ENCODE data around the gene P2RY8.

Gene P2RY8

GRCh38 chrX:1465286-1466231 lies 71.4 kb downstream of the P2RY8 start:
- Histone ChIP-seq H3K4me3 (ENCODE audit: low read length) (peak overlapping the region; percentile 43; the same call in 1 of the 2 replicates), H3K27me3 (ENCODE audit: insufficient read depth, low read length) (peaks cover 47% of the 10 kb centered on the region; the same call in 1 of the 2 replicates), H3K27ac (ENCODE audit: low read length) (no peak overlapping the region), H3K36me3 (ENCODE audit: insufficient read depth, low read depth, low read length) (no peaks in the 10 kb centered on the region), H3K9me3 (ENCODE audit: insufficient read depth, low read depth, low read length) (no peaks in the 10 kb centered on the region), H3K9ac (ENCODE audit: low read depth, low read length) (no peak overlapping the region), H3K4me1 (ENCODE audit: insufficient read depth, low read length) (no peaks in the 10 kb centered on the region)

- no peak overlapping the region for H3K9ac ChIP-seq (ENCODE audit: low read depth, low read length)
- peaks cover 47% of the 10 kb centered on the region; the same call in 1 of the 2 replicates for H3K27me3 ChIP-seq (ENCODE audit: insufficient read depth, low read length)
- no peaks in the 10 kb centered on the region for H3K36me3 ChIP-seq (ENCODE audit: insufficient read depth, low read depth, low read length)
- H3K4me1 ChIP-seq (ENCODE audit: insufficient read depth, low read length), result no peaks in the 10 kb centered on the region
- no peaks in the 10 kb centered on the region for H3K9me3 ChIP-seq (ENCODE audit: insufficient read depth, low read depth, low read length)
- H3K4me3 ChIP-seq (ENCODE audit: low read length), result no peak overlapping the region
- no peak overlapping the region for H3K27ac ChIP-seq (ENCODE audit: low read length)
Measured at GRCh38 chrX:1464971-1465285, 72.1 kb downstream of the P2RY8 start.

GRCh38 chrX:1464041-1464970 lies 72.7 kb downstream of the P2RY8 start:
- Histone ChIP-seq H3K27ac (ENCODE audit: low read length) (no peak overlapping the region), H3K27me3 (ENCODE audit: insufficient read depth, low read length) (peaks cover 47% of the 10 kb centered on the region; the same call in 1 of the 2 replicates), H3K9ac (ENCODE audit: low read depth, low read length) (no peak overlapping the region), H3K4me1 (ENCODE audit: insufficient read depth, low read length) (no peaks in the 10 kb centered on the region), H3K9me3 (ENCODE audit: insufficient read depth, low read depth, low read length) (no peaks in the 10 kb centered on the region), H3K36me3 (ENCODE audit: insufficient read depth, low read depth, low read length) (no peaks in the 10 kb centered on the region), H3K4me3 (ENCODE audit: low read length) (no peak overlapping the region)

GRCh38 chrX:1463581-1463980 lies 73.4 kb downstream of the P2RY8 start:
- Histone ChIP-seq H3K27ac (ENCODE audit: low read length) (no peak overlapping the region), H3K27me3 (ENCODE audit: insufficient read depth, low read length) (peaks cover 47% of the 10 kb centered on the region; the same call in 1 of the 2 replicates), H3K9ac (ENCODE audit: low read depth, low read length) (no peak overlapping the region), H3K36me3 (ENCODE audit: insufficient read depth, low read depth, low read length) (no peaks in the 10 kb centered on the region), H3K9me3 (ENCODE audit: insufficient read depth, low read depth, low read length) (no peaks in the 10 kb centered on the region), H3K4me3 (ENCODE audit: low read length) (no peak overlapping the region), H3K4me1 (ENCODE audit: insufficient read depth, low read length) (no peaks in the 10 kb centered on the region)

GRCh38 chrX:1462596-1463251 lies 74.3 kb downstream of the P2RY8 start:
- Histone ChIP-seq H3K4me1 (ENCODE audit: insufficient read depth, low read length) (no peaks in the 10 kb centered on the region), H3K27me3 (ENCODE audit: insufficient read depth, low read length) (peaks cover 46% of the 10 kb centered on the region; the same call in 1 of the 2 replicates), H3K9ac (ENCODE audit: low read depth, low read length) (no peak overlapping the region), H3K36me3 (ENCODE audit: insufficient read depth, low read depth, low read length) (no peaks in the 10 kb centered on the region), H3K9me3 (ENCODE audit: insufficient read depth, low read depth, low read length) (no peaks in the 10 kb centered on the region), H3K4me3 (ENCODE audit: low read length) (no peak overlapping the region), H3K27ac (ENCODE audit: low read length) (no peak overlapping the region)

- H3K27me3 ChIP-seq (ENCODE audit: insufficient read depth, low read length), result peaks cover 40% of the 10 kb centered on the region; the same call in 1 of the 2 replicates
- no peak overlapping the region for H3K27ac ChIP-seq (ENCODE audit: low read length)
- no peak overlapping the region for H3K9ac ChIP-seq (ENCODE audit: low read depth, low read length)
- H3K4me1 ChIP-seq (ENCODE audit: insufficient read depth, low read length), result no peaks in the 10 kb centered on the region
- no peaks in the 10 kb centered on the region for H3K9me3 ChIP-seq (ENCODE audit: insufficient read depth, low read depth, low read length)
- no peaks in the 10 kb centered on the region for H3K36me3 ChIP-seq (ENCODE audit: insufficient read depth, low read depth, low read length)
- no peak overlapping the region for H3K4me3 ChIP-seq (ENCODE audit: low read length)
Measured at GRCh38 chrX:1462110-1462509, 74.9 kb downstream of the P2RY8 start.

GRCh38 chrX:1455948-1456280 lies 81.1 kb downstream of the P2RY8 start:
- Histone ChIP-seq H3K4me3 (ENCODE audit: low read length) (no peak overlapping the region), H3K9me3 (ENCODE audit: insufficient read depth, low read depth, low read length) (no peaks in the 10 kb centered on the region), H3K27ac (ENCODE audit: low read length) (no peak overlapping the region), H3K27me3 (ENCODE audit: insufficient read depth, low read length) (no peaks in the 10 kb centered on the region), H3K36me3 (ENCODE audit: insufficient read depth, low read depth, low read length) (no peaks in the 10 kb centered on the region), H3K4me1 (ENCODE audit: insufficient read depth, low read length) (no peaks in the 10 kb centered on the region), H3K9ac (ENCODE audit: low read depth, low read length) (no peak overlapping the region)

- H3K4me3 ChIP-seq (ENCODE audit: low read length), result no peak overlapping the region
- no peak overlapping the region for H3K9ac ChIP-seq (ENCODE audit: low read depth, low read length)
- H3K27ac ChIP-seq (ENCODE audit: low read length), result no peak overlapping the region
Measured at GRCh38 chrX:1453951-1454785, 82.8 kb downstream of the P2RY8 start.

GRCh38 chrX:1453395-1453783 lies 83.6 kb downstream of the P2RY8 start:
- H3K4me1 ChIP-seq (ENCODE audit: insufficient read depth, low read length), result no peaks in the 10 kb centered on the region
- H3K9me3 ChIP-seq (ENCODE audit: insufficient read depth, low read depth, low read length), result peaks cover 10% of the 10 kb centered on the region
- no peak overlapping the region for H3K9ac ChIP-seq (ENCODE audit: low read depth, low read length)
- no peaks in the 10 kb centered on the region for H3K27me3 ChIP-seq (ENCODE audit: insufficient read depth, low read length)
- peaks cover 14% of the 10 kb centered on the region for H3K36me3 ChIP-seq (ENCODE audit: insufficient read depth, low read depth, low read length)
- H3K27ac ChIP-seq (ENCODE audit: low read length), result no peak overlapping the region
- peak overlapping the region; percentile 60; the same call in 1 of the 2 replicates for H3K4me3 ChIP-seq (ENCODE audit: low read length)

More at GRCh38 chrX:1453951-1454785, 82.8 kb downstream of the P2RY8 start:
- no peaks in the 10 kb centered on the region for H3K4me1 ChIP-seq (ENCODE audit: insufficient read depth, low read length)
- H3K9me3 ChIP-seq (ENCODE audit: insufficient read depth, low read depth, low read length), result peaks cover 2% of the 10 kb centered on the region; the same call in 1 of the 2 replicates
- H3K27me3 ChIP-seq (ENCODE audit: insufficient read depth, low read length), result no peaks in the 10 kb centered on the region
- peaks cover 6% of the 10 kb centered on the region for H3K36me3 ChIP-seq (ENCODE audit: insufficient read depth, low read depth, low read length)

- Histone ChIP-seq H3K4me1 (ENCODE audit: insufficient read depth, low read length) (no peaks in the 10 kb centered on the region), H3K27me3 (ENCODE audit: insufficient read depth, low read length) (no peaks in the 10 kb centered on the region), H3K9ac (ENCODE audit: low read depth, low read length) (peak within 1 kb of the TSS; percentile 92; the same call in 1 of the 2 replicates), H3K27ac (ENCODE audit: low read length) (peak within 1 kb of the TSS; percentile 79), H3K9me3 (ENCODE audit: insufficient read depth, low read depth, low read length) (peaks cover 13% of the 10 kb centered on the region), H3K4me3 (ENCODE audit: low read length) (peak within 1 kb of the TSS; percentile 96), H3K36me3 (ENCODE audit: insufficient read depth, low read depth, low read length) (peaks cover 20% of the 10 kb centered on the region)
Measured at GRCh38 chrX:1452516-1453394, 84.2 kb downstream of the P2RY8 start, which contains the start of gene ASMTL. ASMTL (minus strand) TSS chrX:1452909; CDS start chrX:1452840, 69 bp downstream.
